Common myeloid progenitor, CD34-positive (primary cell): ENCODE data around the gene AGPAT2.

ENCODE experiments used
- CTCF ChIA-PET: fragments of 350-600 bp; sonication (Branson Sonifier 250); formaldehyde crosslinking; loops from one replicate; lab custom pipeline; 2021; ENCODE audit warnings: antibody characterized with exemption; lab: Charles Lee
- POLR2A ChIA-PET: fragments of 350-600 bp; sonication (Branson Sonifier 250); formaldehyde crosslinking; loops from one replicate; lab custom pipeline; 2021; ENCODE audit warnings: antibody characterized with exemption; lab: Charles Lee
- DNase-seq, 3 donors: peaks; one replicate each; pipeline versions ENCODE4 v3.0.0 to v3.0.0-alpha.2; 2013
- H3K27ac ChIP-seq, 2 experiments: 1 replicate in 1 of 2; 2 replicates in 1 of 2; pipeline ENCODE4 v1.7.0; 2013; ENCODE audit warnings: inconsistent platforms in 2 of 2, low read length in 2 of 2, mild to moderate bottlenecking in 2 of 2, low read depth in 1 of 2, moderate library complexity in 1 of 2; ENCODE audit not compliant: severe bottlenecking in 2 of 2, insufficient read depth in 1 of 2, poor library complexity in 1 of 2
- H3K27me3 ChIP-seq, 5 experiments: replicated peaks in 2 of 5; 1 replicate in 3 of 5; 2 replicates in 2 of 5; pipeline versions ENCODE4 v1.6.1 to v1.7.0; 2013; ENCODE audit warnings: low read length in 4 of 5, mild to moderate bottlenecking in 2 of 5, moderate library complexity in 2 of 5, inconsistent platforms in 1 of 5; ENCODE audit not compliant: insufficient read depth in 5 of 5, control insufficient read depth in 4 of 5
- H3K36me3 ChIP-seq, 4 experiments: 1 replicate in 2 of 4; 2 replicates in 2 of 4; pipeline versions ENCODE4 v1.6.1 to v1.7.0; 2013; ENCODE audit warnings: low read length in 3 of 4, control low read depth in 1 of 4, mild to moderate bottlenecking in 1 of 4; ENCODE audit not compliant: control insufficient read depth in 4 of 4, insufficient read depth in 4 of 4
- H3K4me1 ChIP-seq, 4 experiments: 1 replicate in 3 of 4; 2 replicates in 1 of 4; pipeline versions ENCODE4 v1.6.1 to v1.7.1; 2013; ENCODE audit warnings: low read length in 3 of 4, mild to moderate bottlenecking in 3 of 4, control low read depth in 1 of 4, inconsistent platforms in 1 of 4, moderate library complexity in 1 of 4; ENCODE audit not compliant: control insufficient read depth in 4 of 4, insufficient read depth in 4 of 4; ENCODE audit errors: control extremely low read depth in 1 of 4
- H3K4me3 ChIP-seq, 7 experiments: 1 replicate in 4 of 7; 2 replicates in 3 of 7; pipeline versions ENCODE4 v1.5.1 to v1.7.0; 2013; ENCODE audit warnings: mild to moderate bottlenecking in 7 of 7, low read length in 6 of 7, moderate library complexity in 6 of 7, inconsistent platforms in 2 of 7, low read depth in 2 of 7, control low read depth in 1 of 7; ENCODE audit not compliant: insufficient read depth in 4 of 7, control insufficient read depth in 1 of 7; ENCODE audit errors: extremely low read depth in 1 of 7
- H3K9me3 ChIP-seq, 5 experiments: 1 replicate in 4 of 5; 2 replicates in 1 of 5; pipeline versions ENCODE4 v1.6.1 to v1.7.1; 2013; ENCODE audit warnings: low read length in 4 of 5, mild to moderate bottlenecking in 2 of 5, inconsistent platforms in 1 of 5, low read depth in 1 of 5, moderate library complexity in 1 of 5; ENCODE audit not compliant: control insufficient read depth in 4 of 5, insufficient read depth in 2 of 5; ENCODE audit errors: control extremely low read depth in 1 of 5
- WGBS: methylation state at CpG from one replicate; pipeline ENCODE4 v1.1.5; 2013; ENCODE audit not compliant: insufficient coverage; 5-methylcytosine and 5-hydroxymethylcytosine counted together

AGPAT2 gene

GRCh38 chr9:136650021-136650420 lies 37.2 kb downstream of the AGPAT2 start:
- WGBS: 96% methylated on average over 5 of the region's 8 CpGs
- ChIA-PET CTCF (interaction anchor here (1.2 to 11.8 kb wide), 2 partner anchors 10 to 24 kb away, joined by 3 to 194 read pairs; partner anchors contain the start of gene EGFL7), POLR2A (interaction anchor here (0.6 to 9.6 kb wide), 3 partner anchors 10 to 120 kb away, joined by 3 to 406 read pairs (median 3); partner anchors contain the start of gene EGFL7)

GRCh38 chr9:136648751-136649150 lies 38.5 kb downstream of the AGPAT2 start:
- CTCF ChIA-PET: interaction anchor here (1.1 to 11.8 kb wide), 3 partner anchors 11 to 47 kb away, joined by 4 to 194 read pairs (median 20); partner anchors contain the start of gene EGFL7
- peak overlapping the region in 4 of 7 experiments; percentile 23 to 62 (median 58) for H3K4me3 ChIP-seq
- 4% methylated on average over 9 of the region's 16 CpGs for WGBS
- H3K36me3 ChIP-seq: no peaks in the 10 kb centered on the region
- DNase-seq: peak in 2 of 3 donors; percentile 43 to 54
- peaks cover 0 to 95% (median 79%) of the 10 kb centered on the region in 4 experiments for H3K4me1 ChIP-seq
- no peaks in the 10 kb centered on the region for H3K27me3 ChIP-seq
- H3K27ac ChIP-seq: peak overlapping the region; percentile 50 to 54
- POLR2A ChIA-PET: interaction anchor here (9.6 kb wide), 1 partner anchor 12 kb away, joined by 406 read pairs; the partner anchor contains the start of gene EGFL7
- H3K9me3 ChIP-seq: no peaks in the 10 kb centered on the region

More at GRCh38 chr9:136650021-136650420, 37.2 kb downstream of the AGPAT2 start:
- Histone ChIP-seq H3K27me3 (no peaks in the 10 kb centered on the region), H3K4me3 (no peak overlapping the region), H3K9me3 (no peaks in the 10 kb centered on the region), H3K36me3 (no peaks in the 10 kb centered on the region), H3K27ac (peak overlapping the region in 1 of 2 experiments; percentile 40), H3K4me1 (peaks cover 0 to 94% (median 76%) of the 10 kb centered on the region in 4 experiments)
- no peak for DNase-seq

GRCh38 chr9:136646827-136647711 lies 40.2 kb downstream of the AGPAT2 start:
- WGBS: 12% methylated on average over 21 of the region's 29 CpGs
- peaks cover 3 to 93% (median 80%) of the 10 kb centered on the region in 4 experiments for H3K4me1 ChIP-seq
- no peaks in the 10 kb centered on the region for H3K9me3 ChIP-seq
- CTCF ChIA-PET: interaction anchor here (1.1 to 11.8 kb wide), 6 partner anchors 13 to 160 kb away, joined by 3 to 194 read pairs (median 12); partner anchors contain the start of gene EGFL7
- DNase-seq: no peak
- POLR2A ChIA-PET: interaction anchor here (1.1 to 9.6 kb wide), 7 partner anchors 12 to 114 kb away, joined by 3 to 406 read pairs (median 5); partner anchors contain the start of gene EGFL7
- H3K36me3 ChIP-seq: no peaks in the 10 kb centered on the region
- H3K27ac ChIP-seq: peak overlapping the region; percentile 82 to 84
- peak overlapping the region in 5 of 7 experiments; percentile 24 to 62 (median 60) for H3K4me3 ChIP-seq
- H3K27me3 ChIP-seq: no peaks in the 10 kb centered on the region

GRCh38 chr9:136645903-136646754 lies 41.1 kb downstream of the AGPAT2 start:
- Histone ChIP-seq H3K36me3 (no peaks in the 10 kb centered on the region), H3K27ac (peak overlapping the region; percentile 82 to 84), H3K9me3 (no peaks in the 10 kb centered on the region), H3K4me3 (peak overlapping the region in 6 of 7 experiments; percentile 23 to 62 (median 56)), H3K4me1 (peaks cover 3 to 85% (median 79%) of the 10 kb centered on the region in 4 experiments), H3K27me3 (no peaks in the 10 kb centered on the region)
- ChIA-PET POLR2A (interaction anchor here (1.0 to 9.6 kb wide), 11 partner anchors 11 to 113 kb away, joined by 3 to 406 read pairs (median 5); partner anchors contain the start of genes EGFL7 and NOTCH1), CTCF (interaction anchor here (1.1 to 11.8 kb wide), 7 partner anchors 14 to 159 kb away, joined by 3 to 194 read pairs (median 5); partner anchors contain the start of gene EGFL7)
- peak; percentile 85 to 93 (median 90) for DNase-seq
- WGBS: 5% methylated on average over 32 of the region's 40 CpGs

GRCh38 chr9:136645352-136645902 lies 41.8 kb downstream of the AGPAT2 start:
- CTCF ChIA-PET: interaction anchor here (0.8 to 11.8 kb wide), 12 partner anchors 11 to 158 kb away, joined by 3 to 194 read pairs (median 5); partner anchors contain the start of gene EGFL7
- POLR2A ChIA-PET: interaction anchor here (1.0 to 9.6 kb wide), 11 partner anchors 11 to 112 kb away, joined by 3 to 406 read pairs (median 5); partner anchors contain the start of genes EGFL7 and NOTCH1
- Histone ChIP-seq H3K27ac (peak overlapping the region; percentile 40 to 82), H3K27me3 (no peaks in the 10 kb centered on the region), H3K4me3 (peak overlapping the region in 4 of 7 experiments; percentile 42 to 62 (median 56)), H3K4me1 (peaks cover 3 to 78% (median 73%) of the 10 kb centered on the region in 4 experiments), H3K9me3 (no peaks in the 10 kb centered on the region), H3K36me3 (no peaks in the 10 kb centered on the region)
- WGBS: 25% methylated on average over 15 of the region's 18 CpGs
- DNase-seq: peak in 2 of 3 donors; percentile 69 to 80
